ENCODE results near the gene FAM90A1.
"Not testable (repeated sequence)": the region's sequence is repeated elsewhere in the genome, so short reads cannot be mapped to it uniquely, and the experiment has no call there.

The FAM90A1 gene

GRCh38 chr12:8226992-8227731 lies at the start of gene FAM90A1:
FAM90A1 (minus strand) TSS chr12:8227618; CDS start chr12:8224832, 2,786 bp downstream.
- DNase-seq (ENCODE audit: low spot score), result not testable (repeated sequence)

DNA sequence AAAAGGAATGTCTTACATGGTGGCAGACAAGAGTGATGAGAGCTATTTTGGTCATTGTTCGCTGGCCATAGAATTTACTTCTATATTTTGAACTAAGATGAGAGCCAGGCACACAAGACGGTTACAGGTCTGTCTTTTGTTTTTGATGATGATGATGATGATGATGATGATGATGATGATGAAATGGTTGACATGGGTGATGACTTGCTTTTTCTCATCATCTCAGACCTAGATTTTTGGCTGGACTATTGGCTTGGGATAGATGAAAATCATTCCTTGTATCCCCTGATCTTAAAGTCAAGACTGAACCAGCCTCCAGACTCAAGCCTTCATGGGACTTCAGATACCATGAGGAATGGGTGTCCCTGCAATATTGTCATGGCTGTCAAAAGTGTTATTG lies 49.0 kb upstream of the FAM90A1 start:
- not testable (repeated sequence) for DNase-seq (ENCODE audit: low spot score)

- not testable (repeated sequence) for DNase-seq (ENCODE audit: low spot score)
Measured at GRCh38 chr12:8266706-8267105, 39.3 kb upstream of the FAM90A1 start.

GRCh38 chr12:8264236-8264635 lies 36.8 kb upstream of the FAM90A1 start:
- not testable (repeated sequence) for DNase-seq (ENCODE audit: low spot score)

DNA sequence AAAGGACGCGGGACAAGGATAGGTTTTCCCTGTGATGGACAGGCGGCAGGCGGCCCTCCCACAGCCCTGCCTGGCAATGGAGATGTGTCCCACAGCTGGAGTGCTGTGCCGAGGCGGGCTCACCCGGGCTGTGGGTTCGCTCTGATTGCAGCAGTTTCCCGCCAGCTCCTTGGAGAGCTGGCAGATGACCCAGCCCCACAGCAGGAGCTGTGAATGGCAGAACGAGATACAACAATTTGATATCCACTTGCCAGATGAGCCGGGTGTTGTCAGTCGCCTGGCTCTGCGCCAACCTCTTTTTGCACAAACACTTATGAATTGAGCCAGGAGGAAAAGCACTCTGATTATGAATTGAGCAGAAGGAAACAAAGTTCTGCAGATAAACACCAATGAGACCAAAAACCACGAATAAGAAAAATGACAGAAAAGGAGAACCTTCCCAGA lies 33.7 kb upstream of the FAM90A1 start:
- not testable (repeated sequence) for DNase-seq (ENCODE audit: low spot score)

DNA sequence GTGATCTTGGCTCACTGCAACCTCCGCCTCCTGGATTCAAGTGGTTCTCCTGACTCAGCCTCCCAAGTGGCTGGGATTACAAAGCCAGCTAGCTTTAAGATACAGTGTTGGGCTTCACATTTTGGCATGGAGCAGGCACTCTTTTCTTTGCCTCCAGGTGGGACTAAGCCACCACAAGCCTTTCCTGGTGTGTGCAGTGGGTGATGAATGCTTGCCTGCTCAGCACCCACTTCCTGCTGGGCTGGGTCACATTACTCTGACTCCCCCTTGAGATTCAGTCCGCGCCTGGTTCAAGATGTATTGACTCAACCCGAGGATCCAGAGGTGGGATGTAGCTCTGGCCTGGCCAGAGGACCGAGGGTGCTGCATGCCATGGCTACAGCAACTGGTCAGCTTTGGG lies 28.9 kb upstream of the FAM90A1 start:
- DNase-seq (ENCODE audit: low spot score), result not testable (repeated sequence)

DNA sequence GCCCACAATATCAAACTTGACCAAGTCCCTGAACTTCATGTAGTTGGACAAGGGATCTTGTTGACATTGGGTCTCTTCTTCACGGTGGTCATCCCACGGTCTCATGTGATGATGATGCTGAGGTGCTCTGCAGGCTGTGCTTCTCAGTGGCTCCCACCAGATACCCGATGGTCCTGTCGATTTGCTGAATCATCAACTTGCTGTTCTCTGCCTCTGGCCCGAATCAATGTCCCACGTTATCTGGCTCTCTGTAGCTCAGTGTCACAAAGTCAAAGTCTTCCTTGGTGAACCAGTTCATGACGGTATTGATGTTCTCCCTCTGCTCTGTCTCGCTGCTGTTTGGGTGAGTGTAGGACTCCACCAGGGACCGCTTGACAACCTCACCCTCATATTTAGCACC lies 27.3 kb upstream of the FAM90A1 start:
- DNase-seq (ENCODE audit: low spot score), result not testable (repeated sequence)

DNA sequence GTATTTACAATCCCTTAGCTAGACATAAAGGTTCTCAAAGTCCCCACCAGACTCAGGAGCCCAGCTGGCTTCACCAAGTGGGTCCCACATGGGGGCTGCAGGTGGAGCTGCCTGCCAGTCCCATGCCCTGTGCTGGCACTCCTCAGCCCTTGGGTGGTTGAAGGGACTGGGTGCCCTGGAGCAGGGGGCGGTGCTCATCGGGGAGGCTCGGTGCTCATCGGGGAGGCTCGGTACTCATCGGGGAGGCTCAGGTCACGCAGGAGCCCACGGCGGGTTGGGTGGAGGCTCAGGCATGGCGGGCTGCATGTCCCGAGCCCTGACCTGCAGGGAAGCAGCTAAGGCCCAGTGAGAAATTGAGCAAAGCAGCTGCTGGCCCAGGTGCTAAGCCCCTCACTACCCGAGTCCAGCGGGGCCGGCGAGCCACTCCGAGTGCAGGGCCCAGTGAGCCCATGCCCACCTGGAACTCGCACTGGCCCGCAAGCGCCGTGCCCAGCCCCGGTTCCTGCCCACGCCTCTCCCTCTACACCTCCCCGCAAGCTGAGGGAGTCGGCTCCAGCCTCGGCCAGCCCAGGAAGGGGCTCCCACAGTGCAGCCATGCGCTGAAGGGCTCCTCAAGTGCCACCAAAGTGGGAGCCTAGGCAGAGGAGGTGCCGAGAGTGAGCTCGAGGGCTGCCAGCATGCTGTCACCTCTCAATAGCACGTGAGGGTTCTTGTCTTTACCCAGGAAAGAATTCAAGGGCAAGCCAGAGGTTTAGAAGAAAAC lies 24.8 kb upstream of the FAM90A1 start:
- not testable (repeated sequence) for DNase-seq (ENCODE audit: low spot score)

DNA sequence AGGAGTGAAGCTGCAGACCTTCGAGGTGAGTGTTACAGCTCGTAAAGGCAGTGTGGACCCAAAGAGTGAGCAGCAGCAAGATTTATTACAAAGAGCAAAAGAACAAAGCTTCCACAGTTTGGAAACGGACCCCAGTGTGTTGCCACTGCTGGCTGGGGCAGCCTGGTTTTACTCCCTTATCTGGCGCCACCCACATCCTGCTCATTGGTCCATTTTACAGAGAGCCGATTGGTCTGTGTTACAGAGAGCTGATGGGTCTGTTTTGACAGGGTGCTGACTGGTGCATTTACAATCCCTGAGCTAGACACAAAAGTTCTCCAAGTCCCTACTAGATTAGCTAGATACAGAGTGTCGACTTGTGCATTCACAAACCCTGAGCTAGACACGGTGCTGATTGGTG lies 24.2 kb upstream of the FAM90A1 start:
- not testable (repeated sequence) for DNase-seq (ENCODE audit: low spot score)

DNA sequence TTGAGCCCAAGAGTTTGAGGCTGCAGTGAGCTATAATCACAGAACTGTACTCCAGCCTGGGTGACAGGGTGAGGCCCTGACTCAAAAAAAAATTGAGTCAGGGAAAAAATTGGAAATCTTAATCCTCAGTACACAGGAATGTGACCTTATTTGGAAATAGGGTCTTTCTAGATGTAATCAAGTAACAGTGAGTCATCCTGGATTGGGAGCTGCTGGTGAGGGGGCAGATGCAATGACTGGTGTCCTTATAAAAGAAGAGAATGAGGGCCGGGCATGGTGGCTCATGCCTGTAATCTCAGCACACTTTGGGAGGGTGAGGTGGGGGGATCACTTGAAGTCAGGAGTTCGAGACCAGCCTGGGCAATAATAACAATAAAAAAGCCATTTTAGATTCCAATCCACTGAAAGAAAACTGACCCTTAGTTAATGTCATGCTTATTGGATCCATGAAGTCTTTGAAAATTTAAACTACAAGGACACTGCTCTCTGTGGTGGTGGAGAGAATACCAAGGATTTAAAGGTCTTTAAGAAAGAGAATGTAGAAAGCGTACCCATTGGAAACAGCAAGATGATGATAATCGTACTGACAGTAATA lies 19.6 kb upstream of the FAM90A1 start:
- not testable (repeated sequence) for DNase-seq (ENCODE audit: low spot score)

GRCh38 chr12:8243682-8244161 lies 16.3 kb upstream of the FAM90A1 start:
- not testable (repeated sequence) for DNase-seq (ENCODE audit: low spot score)

GRCh38 chr12:8242880-8243681 lies 15.7 kb upstream of the FAM90A1 start:
- peak; percentile 89 for DNase-seq (ENCODE audit: low spot score)

DNA sequence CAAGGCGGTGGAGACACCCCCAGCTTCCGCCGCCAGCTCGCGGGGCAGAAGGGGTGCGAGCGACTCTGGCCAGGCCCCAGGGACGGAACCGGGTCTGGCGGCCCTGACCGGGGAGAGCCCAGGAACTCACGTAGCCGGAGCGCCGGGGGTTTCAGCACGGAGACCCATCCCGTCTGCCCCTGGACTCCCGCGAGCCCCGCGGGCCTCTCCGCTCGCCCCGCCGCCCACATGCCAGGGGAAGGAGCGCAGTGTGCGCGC lies 15.1 kb upstream of the FAM90A1 start:
- DNase-seq (ENCODE audit: low spot score), result not testable (repeated sequence)

DNA sequence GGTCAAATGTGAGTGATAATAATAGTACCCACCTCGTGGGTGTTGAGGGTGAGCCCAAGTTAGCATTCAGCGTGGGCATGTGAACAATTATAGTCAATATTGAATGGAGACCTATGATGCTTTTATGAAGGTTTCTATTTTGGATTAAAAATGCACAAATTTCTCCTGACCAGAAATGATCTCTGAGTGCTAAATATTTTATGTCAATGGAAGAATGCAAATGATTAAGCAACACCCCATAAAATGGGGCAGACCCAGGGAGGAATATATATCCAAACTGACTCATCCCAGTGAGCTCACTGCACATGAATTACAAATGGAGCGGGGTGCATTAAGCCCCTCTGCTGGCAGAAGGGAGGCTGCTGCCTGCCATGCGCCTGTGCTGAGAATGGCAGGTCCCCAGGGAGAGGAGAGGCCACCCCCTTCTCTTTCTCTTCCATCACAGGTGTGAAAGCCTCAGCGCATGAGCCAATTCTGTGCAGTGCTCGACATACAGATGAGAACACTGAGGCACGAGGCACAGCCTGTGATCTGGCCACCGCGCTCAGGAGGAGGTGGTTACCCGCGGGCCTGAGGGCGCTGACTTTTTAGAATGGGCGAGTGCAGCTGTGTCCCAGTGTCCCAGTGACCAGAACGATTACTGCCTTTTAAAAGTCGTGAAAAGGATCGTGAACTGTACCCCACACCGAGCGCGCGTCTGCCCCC lies 14.7 kb upstream of the FAM90A1 start:
- not testable (repeated sequence) for DNase-seq (ENCODE audit: low spot score)

DNA sequence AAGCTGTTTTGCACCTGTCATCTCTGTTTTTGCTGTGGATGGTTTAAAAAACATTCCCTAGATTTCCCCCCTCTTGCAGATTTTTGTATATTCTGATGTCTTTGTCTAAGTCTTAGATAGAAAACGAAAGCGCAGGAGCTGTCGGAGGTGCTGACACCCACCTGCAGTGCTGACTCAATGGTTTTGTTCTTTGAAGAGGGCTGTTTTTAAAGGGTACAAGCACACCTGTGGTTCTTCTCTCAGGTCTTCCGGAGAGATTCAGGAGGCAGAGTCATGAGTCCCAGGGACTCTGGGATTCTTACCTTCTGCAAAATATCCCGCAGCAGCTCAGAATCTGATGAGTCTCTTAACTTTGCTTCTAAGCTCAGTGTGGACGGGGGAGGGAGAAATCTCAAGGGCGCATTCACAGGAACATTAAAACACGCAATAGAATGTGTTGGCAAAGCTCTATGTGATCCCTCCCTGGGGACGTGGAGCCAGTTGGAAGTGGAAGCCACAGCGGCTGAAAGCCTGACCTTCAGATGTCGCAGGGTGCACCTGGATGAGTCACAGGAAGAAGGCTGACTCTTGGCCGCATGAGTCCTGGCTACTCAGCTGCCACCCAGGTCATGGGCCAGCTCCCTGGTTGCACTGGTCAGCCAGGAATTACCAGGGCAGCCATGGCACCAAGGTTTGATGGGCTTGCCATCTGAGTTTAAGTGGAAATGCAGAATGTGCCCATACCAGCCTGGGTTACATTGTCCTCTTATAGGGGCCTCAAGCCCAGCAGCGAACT lies 13.1 kb upstream of the FAM90A1 start:
- not testable (repeated sequence) for DNase-seq (ENCODE audit: low spot score)

- DNase-seq (ENCODE audit: low spot score), result not testable (repeated sequence)
Measured at GRCh38 chr12:8237031-8237430, 9.6 kb upstream of the FAM90A1 start.

DNA sequence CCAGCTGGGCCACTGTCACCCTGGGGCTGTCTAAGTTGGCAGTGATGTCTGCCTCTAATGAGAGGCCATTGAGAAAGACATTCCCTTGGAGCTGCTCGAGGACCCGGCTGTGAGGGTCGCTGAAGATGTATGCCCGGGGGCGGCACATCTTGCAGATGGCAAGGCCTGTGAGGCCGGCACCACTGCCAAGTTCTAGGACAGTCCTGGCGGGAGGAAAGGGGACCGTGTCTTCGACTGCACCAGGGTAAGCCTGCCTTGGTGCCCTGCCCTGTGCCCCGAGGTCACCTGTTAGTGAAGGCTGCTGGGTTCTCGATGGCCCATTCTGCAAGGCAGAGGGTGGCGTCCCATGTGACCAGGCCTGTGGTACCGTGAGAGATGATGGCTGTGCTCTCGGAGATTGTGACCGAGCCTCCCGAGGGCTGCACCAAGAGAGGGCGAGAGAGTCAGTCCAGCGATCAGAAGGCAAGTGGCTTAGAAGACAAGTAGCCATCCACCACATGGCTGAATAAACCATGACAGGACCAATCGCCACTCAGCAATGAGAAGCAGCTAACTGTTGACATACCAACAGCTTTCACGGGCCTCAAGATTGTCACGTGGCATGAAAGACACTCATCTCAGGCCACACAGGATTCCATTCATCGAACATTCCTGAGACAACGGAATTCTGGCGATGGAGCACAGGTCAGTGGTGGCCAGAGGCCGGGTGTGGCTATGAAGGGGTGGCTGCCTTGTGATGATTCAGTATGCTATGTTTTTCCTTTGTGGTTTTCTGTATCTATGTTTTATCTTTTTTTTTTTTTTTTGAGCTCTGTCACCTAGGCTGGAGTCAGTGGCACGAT lies 8.1 kb upstream of the FAM90A1 start:
- not testable (repeated sequence) for DNase-seq (ENCODE audit: low spot score)

DNA sequence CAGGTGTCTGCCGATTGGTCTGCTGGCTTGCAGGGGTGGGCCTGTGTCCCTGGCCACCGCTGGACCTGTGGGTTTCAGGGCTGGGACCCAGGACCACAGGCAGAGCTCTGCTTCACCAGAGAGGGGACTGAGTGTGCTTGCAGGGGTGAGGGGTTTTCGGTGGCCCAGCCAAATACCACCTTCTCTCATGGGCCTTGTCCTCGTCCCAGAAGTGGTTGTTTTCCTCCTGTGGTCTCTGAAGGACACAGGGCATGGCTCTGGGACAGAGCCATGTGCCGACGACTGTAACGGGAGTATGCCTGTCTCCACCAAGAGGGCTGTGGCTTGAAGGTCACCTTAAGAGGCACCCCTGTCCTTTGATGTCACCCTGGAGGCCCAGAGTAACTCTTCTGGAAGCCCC lies 7.3 kb upstream of the FAM90A1 start:
- not testable (repeated sequence) for DNase-seq (ENCODE audit: low spot score)

DNA sequence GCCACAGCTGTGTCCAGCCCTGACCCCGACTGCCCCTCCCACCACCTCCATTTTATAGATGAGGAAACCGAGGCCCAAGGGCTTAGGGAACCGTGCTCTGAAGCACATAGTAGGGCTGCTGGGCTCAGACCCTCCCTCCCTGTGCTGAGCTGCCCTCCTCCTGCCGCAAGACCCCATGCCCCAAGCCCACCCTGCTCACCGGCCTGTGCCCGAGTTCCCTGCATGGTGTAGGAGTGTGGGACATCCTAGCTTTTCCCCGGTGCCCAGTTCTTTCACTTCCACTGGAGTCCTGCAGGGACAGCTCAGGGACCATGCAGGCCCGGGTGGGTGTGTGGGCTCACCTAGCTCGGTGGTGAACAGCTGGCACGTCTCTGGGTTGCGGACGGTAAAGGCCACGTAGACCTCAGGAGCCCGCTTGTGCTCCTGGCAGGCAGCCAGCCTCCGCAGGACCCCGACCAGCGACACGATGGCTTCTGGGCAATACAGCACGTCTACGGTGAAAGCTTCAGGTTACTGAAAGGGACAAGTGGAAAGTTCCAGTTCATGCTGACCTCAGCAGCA lies 6.6 kb upstream of the FAM90A1 start:
- DNase-seq (ENCODE audit: low spot score), result not testable (repeated sequence)

Data from kidney capillary endothelial cell (primary cell).